DND-41 (cell line): ENCODE results near the gene ZMIZ1.

ENCODE experiments used
- ATAC-seq: fragments of 200-7000 bp; cut with Tn5 transposase; 3 replicates; pipeline ENCODE4 v1.9.1; 2021; ENCODE audit warnings: low read depth; ENCODE audit not compliant: insufficient read depth
- DNase-seq: peaks from one replicate; pipeline ENCODE4 v3.0.0-alpha.2; 2020
- H2AFZ ChIP-seq: 2 replicates; pipeline ENCODE4 v1.6.0; 2012; ENCODE audit warnings: low read depth, low read length
- H3K27ac ChIP-seq: 2 replicates; pipeline ENCODE4 v1.5.1; 2012; ENCODE audit warnings: low read length, inconsistent platforms
- H3K27me3 ChIP-seq: fragments of 200-600 bp; sonication (generic); 2 replicates; pipeline ENCODE4 v1.6.0; 2012; ENCODE audit warnings: low read length, mild to moderate bottlenecking, inconsistent platforms; ENCODE audit not compliant: insufficient read depth, poor library complexity
- H3K36me3 ChIP-seq: 2 replicates; pipeline ENCODE4 v1.5.1; 2012; ENCODE audit warnings: low read length, inconsistent platforms; ENCODE audit not compliant: insufficient read depth
- H3K4me1 ChIP-seq: 2 replicates; pipeline ENCODE4 v1.5.1; 2012; ENCODE audit warnings: mild to moderate bottlenecking, low read length; ENCODE audit not compliant: insufficient read depth
- H3K4me2 ChIP-seq: 2 replicates; pipeline ENCODE4 v1.6.0; 2012; ENCODE audit warnings: mild to moderate bottlenecking, moderate library complexity, low read length, inconsistent platforms; ENCODE audit not compliant: insufficient read depth
- H3K4me3 ChIP-seq, 2 experiments: fragments of 200-600 bp in 1 of 2; shearing (Covaris generic) in 1 of 2; 2 replicates each; pipeline ENCODE4 v1.5.1; 2012 to 2016; ENCODE audit warnings: inconsistent platforms in 2 of 2, low read length in 2 of 2, mild to moderate bottlenecking in 2 of 2, low read depth in 1 of 2, moderate library complexity in 1 of 2
- H3K79me2 ChIP-seq: 2 replicates; pipeline ENCODE4 v1.6.0; 2012; ENCODE audit warnings: low read length, inconsistent platforms; ENCODE audit not compliant: insufficient read depth
- H3K9ac ChIP-seq: 2 replicates; pipeline ENCODE4 v1.6.0; 2012; ENCODE audit warnings: low read depth, mild to moderate bottlenecking, inconsistent platforms, low read length, moderate library complexity
- H3K9me3 ChIP-seq: 2 replicates; pipeline ENCODE4 v1.5.1; 2012; ENCODE audit warnings: low read length, moderate library complexity, mild to moderate bottlenecking, inconsistent platforms; ENCODE audit not compliant: insufficient read depth, severe bottlenecking
- H4K20me1 ChIP-seq: 2 replicates; pipeline ENCODE4 v1.6.0; 2012; ENCODE audit warnings: low read length; ENCODE audit not compliant: insufficient read depth
- EZH2 ChIP-seq: IDR thresholded peaks from 3 replicates; pipeline ENCODE4 v1.6.1; 2012; ENCODE audit warnings: borderline replicate concordance, low read depth, mild to moderate bottlenecking, moderate library complexity, low read length, inconsistent platforms; ENCODE audit not compliant: severe bottlenecking
- TF ChIP-seq, protein P1 (sequence below): IDR thresholded peaks from 2 replicates; pipeline ENCODE4 v1.5.1; 2012; ENCODE audit warnings: borderline replicate concordance, low read length, moderate library complexity, mild to moderate bottlenecking; ENCODE audit not compliant: poor library complexity, severe bottlenecking; ENCODE audit errors: extremely low read depth

ZMIZ1 gene

DNA sequence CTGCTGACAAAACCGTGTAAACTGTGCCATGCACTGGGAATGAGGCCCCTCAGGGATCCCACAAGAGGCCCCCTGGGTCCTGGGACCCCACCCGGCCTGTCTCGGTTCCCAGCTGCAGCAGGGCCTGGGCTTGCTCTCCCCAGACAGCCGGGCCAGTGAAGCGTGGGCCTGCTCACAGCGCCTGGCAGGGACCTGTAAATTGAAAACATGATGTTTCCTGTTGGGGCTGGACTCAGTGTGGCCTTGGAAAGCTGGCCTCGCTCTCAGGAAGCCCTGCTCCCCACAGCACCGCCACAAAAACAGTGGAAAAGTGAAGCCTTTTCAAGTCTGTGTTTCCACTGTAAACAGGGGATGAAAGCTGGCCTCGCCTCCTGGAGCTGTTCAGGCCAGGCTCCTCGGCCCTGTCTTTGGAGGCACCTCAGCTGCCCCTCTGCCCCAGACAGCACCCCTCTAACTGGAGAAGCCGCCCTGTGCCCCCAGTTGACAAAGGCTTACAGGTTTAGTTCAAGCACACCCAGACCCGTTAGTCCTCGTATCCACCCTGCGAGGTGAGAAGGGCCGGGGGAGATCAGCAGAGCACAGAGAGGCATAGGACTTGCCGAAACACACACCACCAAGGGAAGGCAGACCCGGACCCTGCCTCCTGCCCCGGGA lies 108.3 kb downstream of the ZMIZ1 start:
- Histone ChIP-seq H3K4me1 (no peaks in the 10 kb centered on the region), H4K20me1 (peaks cover 41% of the 10 kb centered on the region), H3K4me2 (no peak overlapping the region), H3K9ac (no peak overlapping the region), H3K27me3 (no peaks in the 10 kb centered on the region), H3K9me3 (no peaks in the 10 kb centered on the region), H2AFZ (no peak overlapping the region), H3K79me2 (no peaks in the 10 kb centered on the region), H3K27ac (no peak overlapping the region), H3K4me3 (no peak overlapping the region), H3K36me3 (peaks cover 26% of the 10 kb centered on the region)
- TF ChIP-seq EZH2, result no peak
- TF ChIP-seq, protein P1, sequence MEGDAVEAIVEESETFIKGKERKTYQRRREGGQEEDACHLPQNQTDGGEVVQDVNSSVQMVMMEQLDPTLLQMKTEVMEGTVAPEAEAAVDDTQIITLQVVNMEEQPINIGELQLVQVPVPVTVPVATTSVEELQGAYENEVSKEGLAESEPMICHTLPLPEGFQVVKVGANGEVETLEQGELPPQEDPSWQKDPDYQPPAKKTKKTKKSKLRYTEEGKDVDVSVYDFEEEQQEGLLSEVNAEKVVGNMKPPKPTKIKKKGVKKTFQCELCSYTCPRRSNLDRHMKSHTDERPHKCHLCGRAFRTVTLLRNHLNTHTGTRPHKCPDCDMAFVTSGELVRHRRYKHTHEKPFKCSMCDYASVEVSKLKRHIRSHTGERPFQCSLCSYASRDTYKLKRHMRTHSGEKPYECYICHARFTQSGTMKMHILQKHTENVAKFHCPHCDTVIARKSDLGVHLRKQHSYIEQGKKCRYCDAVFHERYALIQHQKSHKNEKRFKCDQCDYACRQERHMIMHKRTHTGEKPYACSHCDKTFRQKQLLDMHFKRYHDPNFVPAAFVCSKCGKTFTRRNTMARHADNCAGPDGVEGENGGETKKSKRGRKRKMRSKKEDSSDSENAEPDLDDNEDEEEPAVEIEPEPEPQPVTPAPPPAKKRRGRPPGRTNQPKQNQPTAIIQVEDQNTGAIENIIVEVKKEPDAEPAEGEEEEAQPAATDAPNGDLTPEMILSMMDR, result no peak
- ATAC-seq (no peak), DNase-seq (no peak)

DNA sequence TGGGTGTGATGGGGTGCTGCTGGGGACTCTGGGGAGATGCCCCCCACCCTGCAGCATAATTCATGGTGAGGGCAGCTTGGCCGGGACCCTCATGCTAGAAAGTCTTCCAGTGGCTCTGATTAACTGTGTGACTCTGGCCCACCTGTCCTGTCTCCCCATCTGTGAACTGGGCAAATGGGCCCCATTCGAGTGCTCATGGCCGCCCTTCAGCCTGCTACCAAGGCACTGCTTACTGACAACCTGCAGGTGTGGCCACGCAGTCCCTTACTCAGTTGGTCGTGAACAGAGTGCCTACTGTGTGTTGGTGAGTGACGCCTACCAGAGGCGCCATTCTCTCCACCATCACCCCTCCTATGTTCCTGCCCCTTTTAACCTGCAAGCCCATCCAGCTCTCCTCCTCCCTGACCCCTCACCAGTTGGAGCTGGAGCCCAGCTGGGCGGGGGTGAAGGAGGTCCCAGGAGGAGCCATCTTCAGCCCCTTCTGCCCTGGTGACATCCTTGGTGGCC lies 109.4 kb downstream of the ZMIZ1 start:
- Histone ChIP-seq H3K4me3 (no peak overlapping the region), H3K9ac (no peak overlapping the region), H3K9me3 (no peaks in the 10 kb centered on the region), H3K27ac (no peak overlapping the region), H3K36me3 (peaks cover 32% of the 10 kb centered on the region), H3K4me2 (no peak overlapping the region), H3K4me1 (no peaks in the 10 kb centered on the region), H4K20me1 (peaks cover 51% of the 10 kb centered on the region), H3K79me2 (no peaks in the 10 kb centered on the region), H2AFZ (no peak overlapping the region), H3K27me3 (no peaks in the 10 kb centered on the region)
- ATAC-seq (no peak), DNase-seq (no peak)
- TF ChIP-seq, protein P1, result no peak
- no peak for TF ChIP-seq EZH2

DNA sequence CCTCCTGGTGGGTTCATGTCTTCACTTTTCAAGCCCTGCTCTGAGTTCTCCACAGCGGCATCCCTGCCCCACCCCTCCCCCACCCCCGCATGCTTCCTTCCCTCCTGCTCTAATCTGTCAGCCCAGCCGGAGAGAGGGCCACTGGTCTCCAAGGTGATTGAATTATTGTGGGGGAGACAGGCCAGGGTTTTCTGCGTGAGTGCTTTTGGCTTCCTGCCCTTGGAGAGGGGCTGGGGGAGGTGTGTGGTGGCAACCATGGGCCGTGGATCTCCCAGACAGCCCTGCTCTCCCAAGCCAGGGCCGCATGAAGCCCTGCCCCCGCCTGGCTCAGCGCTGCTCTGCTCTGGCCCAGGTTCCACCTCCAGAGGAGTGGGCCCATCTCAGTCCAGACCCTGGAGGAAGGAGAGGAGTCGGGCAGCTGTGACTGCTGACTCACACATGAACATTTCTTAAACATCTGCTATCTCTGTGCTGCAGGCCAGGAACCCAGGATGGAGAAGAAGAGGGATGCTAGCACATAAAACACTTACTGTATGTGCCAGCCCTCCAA lies 109.9 kb downstream of the ZMIZ1 start:
- H3K9ac ChIP-seq, result no peak overlapping the region
- H3K27ac ChIP-seq, result no peak overlapping the region
- no peaks in the 10 kb centered on the region for H3K27me3 ChIP-seq
- H3K36me3 ChIP-seq, result peaks cover 33% of the 10 kb centered on the region
- TF ChIP-seq, protein P1, result no peak
- TF ChIP-seq EZH2, result no peak
- H3K4me2 ChIP-seq, result no peak overlapping the region
- H2AFZ ChIP-seq, result no peak overlapping the region
- H3K4me3 ChIP-seq, result no peak overlapping the region
- no peaks in the 10 kb centered on the region for H3K4me1 ChIP-seq
- H3K79me2 ChIP-seq, result no peaks in the 10 kb centered on the region
- ATAC-seq (no peak), DNase-seq (no peak)
- H4K20me1 ChIP-seq, result peaks cover 56% of the 10 kb centered on the region
- no peaks in the 10 kb centered on the region for H3K9me3 ChIP-seq
